GM23338 (cell line): ENCODE results near the gene CCL23. TPM values are rescaled to one million over a fixed set of nuclear protein-coding genes. Genes with fewer than 3 reads are reported as not detected.

Source experiments
- ATAC-seq: fragments of 200-7000 bp; cut with Tn5 transposase; 3 replicates; pipeline ENCODE4 v1.9.1; 2020
- DNase-seq: peaks from one replicate; pipeline ENCODE4 v3.0.0-alpha.2; 2015; ENCODE audit warnings: low spot score
- H2AFZ ChIP-seq: fragments of 200-600 bp; sonication (generic); 2 replicates; pipeline ENCODE4 v1.8.0; 2016; ENCODE audit warnings: antibody characterized with exemption, mild to moderate bottlenecking, moderate library complexity
- H3F3A ChIP-seq: fragments of 200-600 bp; sonication (generic); replicated peaks from 2 replicates; pipeline ENCODE4 v1.8.0; 2017; ENCODE audit warnings: antibody characterized with exemption, mixed run types, low read depth
- H3K27ac ChIP-seq: fragments of 200-600 bp; sonication (generic); 2 replicates; pipeline ENCODE4 v1.6.1; 2016; ENCODE audit warnings: low read depth
- H3K27me3 ChIP-seq: fragments of 200-600 bp; sonication (generic); 2 replicates; pipeline ENCODE4 v1.8.0; 2016; ENCODE audit warnings: mild to moderate bottlenecking, mixed run types, moderate library complexity; ENCODE audit not compliant: insufficient read depth
- H3K36me3 ChIP-seq: fragments of 200-600 bp; sonication (generic); 2 replicates; pipeline ENCODE4 v1.8.0; 2016; ENCODE audit warnings: mild to moderate bottlenecking; ENCODE audit not compliant: insufficient read depth
- H3K4me1 ChIP-seq: fragments of 200-600 bp; sonication (generic); 2 replicates; pipeline ENCODE4 v1.8.0; 2016; ENCODE audit warnings: mild to moderate bottlenecking, moderate library complexity; ENCODE audit not compliant: insufficient read depth
- H3K4me2 ChIP-seq: fragments of 200-600 bp; sonication (generic); 2 replicates; pipeline ENCODE4 v1.7.1; 2017; ENCODE audit warnings: mixed run types
- H3K4me3 ChIP-seq: fragments of 200-600 bp; sonication (generic); 2 replicates; pipeline ENCODE4 v1.6.1; 2016; ENCODE audit warnings: mixed run types
- H3K79me2 ChIP-seq: fragments of 200-600 bp; sonication (generic); replicated peaks from 2 replicates; pipeline ENCODE4 v1.8.0; 2017; ENCODE audit warnings: mild to moderate bottlenecking; ENCODE audit not compliant: insufficient read depth
- H3K9me2 ChIP-seq: fragments of 200-600 bp; sonication (generic); 2 replicates; pipeline ENCODE4 v1.8.0; 2017; ENCODE audit not compliant: insufficient read depth
- H4K20me1 ChIP-seq: fragments of 200-600 bp; sonication (generic); replicated peaks from 2 replicates; pipeline ENCODE4 v1.8.0; 2017; ENCODE audit warnings: mild to moderate bottlenecking; ENCODE audit not compliant: insufficient read depth
- H3K27ac Mint-ChIP-seq: 2 replicates; pipeline ENCODE4 v1.8.0; 2020; ENCODE audit warnings: inconsistent platforms, mild to moderate bottlenecking, moderate library complexity, mixed read lengths
- H3K27me3 Mint-ChIP-seq: 3 replicates; pipeline ENCODE4 v1.8.0; 2022; ENCODE audit warnings: low read depth, mild to moderate bottlenecking, moderate library complexity, mixed read lengths, inconsistent platforms; ENCODE audit not compliant: insufficient read depth, poor library complexity
- H3K36me3 Mint-ChIP-seq: 3 replicates; pipeline ENCODE4 v1.8.0; 2021; ENCODE audit warnings: low read depth, mild to moderate bottlenecking, inconsistent platforms, moderate library complexity, mixed read lengths
- H3K4me1 Mint-ChIP-seq: 3 replicates; pipeline ENCODE4 v1.8.0; 2020; ENCODE audit warnings: mild to moderate bottlenecking, inconsistent platforms, mixed read lengths
- H3K4me3 Mint-ChIP-seq: 3 replicates; pipeline ENCODE4 v1.8.0; 2021; ENCODE audit warnings: moderate library complexity, mild to moderate bottlenecking, inconsistent platforms, mixed read lengths
- H3K9me3 Mint-ChIP-seq: 3 replicates; pipeline ENCODE4 v1.8.0; 2020; ENCODE audit warnings: moderate library complexity, mild to moderate bottlenecking, inconsistent platforms, mixed read lengths
- EZH2phosphoT487 ChIP-seq: fragments of 200-600 bp; sonication (generic); IDR thresholded peaks from one replicate; pipeline ENCODE4 v1.8.1; 2018; ENCODE audit warnings: antibody characterized with exemption; ENCODE audit not compliant: unreplicated experiment
- ZNF114 ChIP-seq: fragments of 250-450 bp; sonication (Bioruptor Pico); IDR thresholded peaks from 2 replicates; pipeline ENCODE4 v1.5.0; 2020; ENCODE audit warnings: mild to moderate bottlenecking, moderate library complexity
- ZNF331 ChIP-seq: fragments of 250-450 bp; sonication (Bioruptor Pico); IDR thresholded peaks from 2 replicates; pipeline ENCODE4 v1.5.0; 2020; ENCODE audit warnings: low read depth, mild to moderate bottlenecking, moderate library complexity
- ZNF462 ChIP-seq: fragments of 250-450 bp; sonication (Bioruptor Pico); IDR thresholded peaks from 2 replicates; pipeline ENCODE4 v1.5.0; 2020; ENCODE audit warnings: mild to moderate bottlenecking, moderate library complexity
- polyA plus RNA-seq: library from polyadenylated mRNA; unstranded; fragments of >200 nt; fragmentation: Nextera tagmentation; extraction: Ambion mirVana; gene quantifications from 2 replicates; pipeline ENCODE4 v1.2.1, GENCODE V29; 2016
- total RNA-seq: library from RNA; depleted of rRNA; stranded (reverse); fragments of >200 nt; shearing (Covaris generic); gene quantifications from 2 replicates; pipeline ENCODE4 v1.2.3, GENCODE V29; 2014

Gene CCL23
- total and polyA plus RNA-seq, 2 experiments from 2014 or later: not detected

GRCh38 chr17:36001862-36002603, 15.7 kb downstream of the CCL23 start (continued):
- TF ChIP-seq ZNF114 (CRISPR knock-in tag) (no peak), ZNF462 (CRISPR knock-in tag) (no peak), EZH2phosphoT487 (no peak)

GRCh38 chr17:36001110-36001771, 16.5 kb downstream of the CCL23 start, which contains the start of gene CCL15:
TSS of gene CCL15 (minus strand) at chr17:36001553. CDS start at chr17:36001492, 61 bp downstream.
- no peaks in the 10 kb centered on the region for H3K36me3 Mint-ChIP-seq
- Histone ChIP-seq H4K20me1 (no peaks in the 10 kb centered on the region), H3K4me2 (no peak within 1 kb of the TSS), H3K9me2 (peaks cover 3% of the 10 kb centered on the region; the same call in 1 of the 2 replicates), H3K27me3 (no peaks in the 10 kb centered on the region), H3K79me2 (no peaks in the 10 kb centered on the region), H3K27ac (no peak within 1 kb of the TSS), H3F3A (no peaks in the 10 kb centered on the region), H3K4me1 (no peaks in the 10 kb centered on the region), H3K36me3 (no peaks in the 10 kb centered on the region), H2AFZ (peak within 1 kb of the TSS; percentile 38; the same call in 1 of the 2 replicates), H3K4me3 (no peak within 1 kb of the TSS)
- H3K9me3 Mint-ChIP-seq: no peaks in the 10 kb centered on the region; the same call in 2 of the 3 replicates
- H3K4me3 Mint-ChIP-seq: no peak within 1 kb of the TSS
- H3K27me3 Mint-ChIP-seq: no peaks in the 10 kb centered on the region
- no peak for TF ChIP-seq ZNF331
- peaks cover 7% of the 10 kb centered on the region for H3K4me1 Mint-ChIP-seq
- no peak for DNase-seq
- no peak within 1 kb of the TSS; the same call in 1 of the 2 replicates for H3K27ac Mint-ChIP-seq
- no peak for ATAC-seq
